NB4 (cell line): ENCODE data around the gene CNEP1R1.

Source experiments
- CTCF ChIP-seq: IDR thresholded peaks from one replicate; pipeline ENCODE4 v1.5.1; 2012; ENCODE audit warnings: low read depth, low read length
- MAX ChIP-seq: IDR thresholded peaks from 2 replicates; pipeline ENCODE4 v1.6.1; 2011; ENCODE audit warnings: low read depth, low read length
- POLR2A ChIP-seq: IDR thresholded peaks from 2 replicates; pipeline ENCODE4 v1.6.1; 2011; ENCODE audit warnings: mild to moderate bottlenecking; ENCODE audit not compliant: insufficient read length; ENCODE audit errors: extremely low read depth

GRCh38 chr16:49977427-49977826 is 47.6 kb upstream of the CNEP1R1 start:
- TF ChIP-seq POLR2A (no peak), CTCF (no peak), MAX (no peak)
